GM19372 (cell line): Measurements from ENCODE around the gene WDR86.

Experiments used
- ATAC-seq: cut with Tn5 transposase; IDR thresholded peaks from one replicate; pipeline ENCODE4 v1.9.1; 2021; ENCODE audit warnings: mild to moderate bottlenecking, low read depth, moderate library complexity; ENCODE audit not compliant: unreplicated experiment

WDR86 gene

GRCh38 chr7:151393031-151393977 lies 16.5 kb downstream of the WDR86 start:
- ATAC-seq, result no peak

- ATAC-seq, result no peak
These were observed 17.4 kb downstream of the WDR86 start for GRCh38 chr7:151392426-151392825.

- ATAC-seq, result no peak
These were observed 17.8 kb downstream of the WDR86 start for GRCh38 chr7:151392002-151392401.

GRCh38 chr7:151391358-151391730 lies 18.5 kb downstream of the WDR86 start:
- ATAC-seq, result no peak

GRCh38 chr7:151390598-151391357 lies 19.1 kb downstream of the WDR86 start:
- no peak for ATAC-seq

GRCh38 chr7:151389768-151390597 lies 19.9 kb downstream of the WDR86 start:
- no peak for ATAC-seq

- ATAC-seq, result no peak
These were observed 20.6 kb downstream of the WDR86 start for GRCh38 chr7:151389096-151389767.

GRCh38 chr7:151388430-151388829 lies 21.4 kb downstream of the WDR86 start:
- no peak for ATAC-seq

GRCh38 chr7:151388007-151388297 lies 21.9 kb downstream of the WDR86 start:
- ATAC-seq, result no peak

GRCh38 chr7:151387161-151388006 lies 22.5 kb downstream of the WDR86 start:
- ATAC-seq, result no peak

GRCh38 chr7:151386301-151387160 lies 23.3 kb downstream of the WDR86 start:
- no peak for ATAC-seq

- no peak for ATAC-seq
These were observed 24.1 kb downstream of the WDR86 start for GRCh38 chr7:151385626-151386300.

- no peak for ATAC-seq
These were observed 24.8 kb downstream of the WDR86 start for GRCh38 chr7:151384776-151385625.

- ATAC-seq, result no peak
These were observed 25.5 kb downstream of the WDR86 start for GRCh38 chr7:151384352-151384697.

GRCh38 chr7:151383638-151384351 lies 26.0 kb downstream of the WDR86 start:
- no peak for ATAC-seq

GRCh38 chr7:151382079-151382885 lies 27.6 kb downstream of the WDR86 start:
- no peak for ATAC-seq
